Esophagus (tissue), 2 donors: ENCODE measurements around the gene SGF29. TPM values are rescaled to one million over a fixed set of nuclear protein-coding genes. Genes with fewer than 3 reads are reported as not detected.
"Not testable (repeated sequence)": the region's sequence is repeated elsewhere in the genome, so short reads cannot be mapped to it uniquely, and the experiment has no call there.

Experiments used
- H3K27ac ChIP-seq, 2 donors: one replicate each; pipeline ENCODE4 v1.5.1; 2013; ENCODE audit warnings: low read depth in 2 of 2, mild to moderate bottlenecking in 2 of 2, inconsistent platforms in 1 of 2, low read length in 1 of 2, moderate library complexity in 1 of 2
- H3K27me3 ChIP-seq, 2 donors: one replicate each; pipeline ENCODE4 v1.6.1; 2013; ENCODE audit warnings: low read length in 2 of 2, control low read depth in 1 of 2, mild to moderate bottlenecking in 1 of 2; ENCODE audit not compliant: insufficient read depth in 2 of 2, control insufficient read depth in 1 of 2
- H3K36me3 ChIP-seq, 2 donors: one replicate each; pipeline ENCODE4 v1.6.1; 2013; ENCODE audit warnings: low read length in 1 of 2; ENCODE audit not compliant: control insufficient read depth in 2 of 2, insufficient read depth in 2 of 2
- H3K4me1 ChIP-seq, 2 donors: one replicate each; pipeline ENCODE4 v1.6.1; 2013; ENCODE audit warnings: low read length in 1 of 2; ENCODE audit not compliant: control insufficient read depth in 2 of 2, insufficient read depth in 2 of 2
- H3K4me3 ChIP-seq, 2 donors: one replicate each; pipeline ENCODE4 v1.5.1; 2013; ENCODE audit warnings: low read length in 2 of 2, mild to moderate bottlenecking in 2 of 2, low read depth in 1 of 2, moderate library complexity in 1 of 2
- H3K9me3 ChIP-seq, 2 donors: one replicate each; pipeline ENCODE4 v1.6.1; 2013; ENCODE audit warnings: mild to moderate bottlenecking in 2 of 2, low read depth in 1 of 2, low read length in 1 of 2, moderate library complexity in 1 of 2; ENCODE audit not compliant: control insufficient read depth in 2 of 2, insufficient read depth in 1 of 2
- WGBS, 2 donors: extraction: QIAGEN DNeasy Blood & Tissue Kit; methylation state at CpG; one replicate each; pipeline ENCODE4 v1.1.7; 2013; 5-methylcytosine and 5-hydroxymethylcytosine counted together
- polyA plus RNA-seq, 2 donors: library from polyadenylated mRNA; stranded (reverse); fragments of 200-250 nt; gene quantifications; one replicate each; pipeline ENCODE4 v1.2.3, GENCODE V29; 2013
- donor health status: healthy with polysubstance abuse.
- donor health status: Bipolar disorder and iron deficiency.

Gene SGF29
- polyA plus RNA-seq, 2 donors: 16.3 to 17.6 TPM

DNA sequence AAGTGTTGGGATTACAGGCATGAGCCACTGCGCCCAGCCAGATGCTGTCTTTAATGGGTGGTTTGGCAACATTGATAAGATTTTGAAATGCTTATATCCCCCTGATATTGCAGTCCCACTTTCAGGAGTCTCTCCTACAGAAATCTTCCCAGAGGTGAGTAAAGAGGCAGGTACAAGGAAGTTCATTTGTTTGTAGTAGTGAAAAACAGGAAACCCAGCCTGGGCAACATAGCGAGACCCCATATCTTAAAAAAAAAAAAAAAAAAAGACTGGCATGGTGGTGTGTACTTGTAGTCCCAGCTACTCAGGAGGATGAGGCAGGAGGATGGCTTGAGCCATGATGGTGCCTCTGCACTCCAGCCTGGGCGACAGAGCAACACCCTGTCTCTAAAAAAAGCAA lies 8.7 kb upstream of the SGF29 start:
- Histone ChIP-seq H3K36me3 (no peaks in the 10 kb centered on the region), H3K27me3 (no peaks in the 10 kb centered on the region), H3K4me1 (no peaks in the 10 kb centered on the region), H3K27ac (no peak overlapping the region), H3K4me3 (no peak overlapping the region), H3K9me3 (no peaks in the 10 kb centered on the region)
- WGBS, 2 donors: 91 to 95% methylated on average over 3 of the region's 3 CpGs

GRCh38 chr16:28545964-28546363 lies 7.8 kb upstream of the SGF29 start:
- WGBS, 2 donors: 81 to 83% methylated on average over 7 of the region's 7 CpGs
- H3K27me3 ChIP-seq, H3K4me1 ChIP-seq, H3K9me3 ChIP-seq, H3K27ac ChIP-seq, H3K4me3 ChIP-seq, H3K36me3 ChIP-seq: not testable (repeated sequence)

DNA sequence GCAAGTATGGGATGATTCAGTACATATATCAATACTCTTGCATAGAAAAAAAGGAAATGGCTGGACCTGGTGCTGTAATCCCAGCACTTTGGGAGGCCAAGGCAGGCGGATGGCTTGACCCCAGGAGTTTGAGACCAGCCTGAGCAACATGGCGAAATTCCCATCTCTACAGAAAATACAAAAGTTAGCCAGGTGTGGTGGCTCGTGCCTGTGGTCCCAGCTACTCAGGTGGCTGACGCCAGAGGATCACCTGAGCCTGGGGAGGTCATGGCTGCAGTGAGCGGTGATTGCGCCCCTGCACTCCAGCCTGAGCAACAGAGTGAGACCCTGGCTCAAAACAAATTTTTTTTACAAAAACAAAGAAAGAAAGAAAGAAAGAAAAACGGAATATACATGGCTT lies 7.1 kb upstream of the SGF29 start:
- no peak overlapping the region for H3K27ac ChIP-seq
- H3K4me3 ChIP-seq: no peak overlapping the region
- H3K27me3 ChIP-seq: no peaks in the 10 kb centered on the region
- H3K4me1 ChIP-seq: no peaks in the 10 kb centered on the region
- WGBS, 2 donors: 79 to 82% methylated on average over 7 of the region's 7 CpGs
- H3K9me3 ChIP-seq: no peaks in the 10 kb centered on the region
- no peaks in the 10 kb centered on the region for H3K36me3 ChIP-seq

DNA sequence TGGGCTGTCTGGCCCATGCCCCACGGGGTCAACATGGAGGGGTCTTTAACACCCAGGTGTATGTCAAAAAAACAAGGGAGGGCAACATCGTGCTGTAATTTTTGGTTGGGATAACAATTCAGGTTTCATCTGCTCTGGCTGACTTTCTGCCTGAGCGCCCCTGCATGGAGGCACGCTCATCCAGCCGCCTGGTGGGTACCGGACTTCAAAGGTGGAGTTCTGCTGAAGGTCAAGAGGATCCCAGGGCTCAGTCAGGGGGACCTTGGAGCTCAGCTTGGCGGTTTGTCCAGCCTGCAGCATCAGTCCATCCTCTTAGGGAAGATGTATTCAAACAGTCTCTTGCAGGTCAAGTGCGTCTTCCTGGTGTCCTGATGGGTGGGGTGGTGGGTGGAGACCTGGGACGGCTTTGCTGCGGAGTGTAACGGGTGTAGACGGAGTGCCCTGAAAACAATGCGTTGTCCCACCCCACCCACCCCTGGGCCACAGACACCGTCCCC lies 5.4 kb upstream of the SGF29 start:
- no peaks in the 10 kb centered on the region for H3K4me1 ChIP-seq
- H3K36me3 ChIP-seq: no peaks in the 10 kb centered on the region
- H3K4me3 ChIP-seq: no peak overlapping the region
- no peaks in the 10 kb centered on the region for H3K9me3 ChIP-seq
- WGBS, 2 donors: 69 to 80% methylated on average over 14 of the region's 14 CpGs
- H3K27ac ChIP-seq: no peak overlapping the region
- H3K27me3 ChIP-seq: no peaks in the 10 kb centered on the region

GRCh38 chr16:28549301-28549899 lies 4.3 kb upstream of the SGF29 start:
- WGBS, 2 donors: 38 to 47% methylated on average over 11 of the region's 11 CpGs
- H3K27me3 ChIP-seq: no peaks in the 10 kb centered on the region
- H3K4me3 ChIP-seq: no peak overlapping the region

GRCh38 chr16:28554634-28555423 lies 1.1 kb downstream of the SGF29 start:
- Histone ChIP-seq H3K27me3 (no peaks in the 10 kb centered on the region), H3K27ac (no peak overlapping the region), H3K4me1 (no peaks in the 10 kb centered on the region), H3K36me3 (peaks cover 0 to 3% of the 10 kb centered on the region in 2 donors), H3K4me3 (peak overlapping the region; percentile 30 to 54), H3K9me3 (no peaks in the 10 kb centered on the region)
- 81 to 84% methylated on average over 15 of the region's 15 CpGs for WGBS, 2 donors

More at GRCh38 chr16:28549301-28549899, 4.3 kb upstream of the SGF29 start:
- Histone ChIP-seq H3K36me3 (no peaks in the 10 kb centered on the region), H3K4me1 (no peaks in the 10 kb centered on the region), H3K27ac (no peak overlapping the region), H3K9me3 (no peaks in the 10 kb centered on the region)

GRCh38 chr16:28555561-28555960 lies 1.8 kb downstream of the SGF29 start:
- no peak overlapping the region for H3K4me3 ChIP-seq
- WGBS, 2 donors: 80 to 89% methylated on average over 2 of the region's 2 CpGs
- H3K9me3 ChIP-seq: no peaks in the 10 kb centered on the region
- H3K27me3 ChIP-seq: no peaks in the 10 kb centered on the region
- H3K4me1 ChIP-seq: no peaks in the 10 kb centered on the region
- H3K36me3 ChIP-seq: peaks cover 0 to 3% of the 10 kb centered on the region in 2 donors
- no peak overlapping the region for H3K27ac ChIP-seq

DNA sequence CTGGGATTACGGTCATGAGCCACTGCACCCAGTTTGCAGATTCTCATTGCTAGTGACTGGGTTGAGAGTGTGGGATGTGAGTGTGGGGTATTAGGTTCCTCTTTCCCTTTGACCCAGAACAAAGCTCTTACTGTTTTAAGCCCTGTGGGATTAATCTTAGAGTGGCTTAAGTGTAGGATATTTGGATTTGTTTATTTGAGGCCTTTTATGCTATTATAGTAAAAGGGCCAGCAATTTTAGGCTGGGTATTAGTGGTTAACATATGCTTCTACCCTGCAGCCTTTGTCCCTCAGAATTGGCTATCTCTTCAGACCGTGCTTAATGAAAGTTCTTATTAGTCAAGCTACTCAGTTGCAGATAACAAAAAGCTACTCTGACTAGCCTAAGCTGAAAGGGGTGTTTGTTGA lies 3.2 kb downstream of the SGF29 start:
- Histone ChIP-seq H3K27me3 (no peaks in the 10 kb centered on the region), H3K4me1 (no peaks in the 10 kb centered on the region), H3K36me3 (peaks cover 0 to 3% of the 10 kb centered on the region in 2 donors), H3K4me3 (no peak overlapping the region), H3K27ac (no peak overlapping the region), H3K9me3 (no peaks in the 10 kb centered on the region)
- 79 to 84% methylated on average over 2 of the region's 2 CpGs for WGBS, 2 donors

DNA sequence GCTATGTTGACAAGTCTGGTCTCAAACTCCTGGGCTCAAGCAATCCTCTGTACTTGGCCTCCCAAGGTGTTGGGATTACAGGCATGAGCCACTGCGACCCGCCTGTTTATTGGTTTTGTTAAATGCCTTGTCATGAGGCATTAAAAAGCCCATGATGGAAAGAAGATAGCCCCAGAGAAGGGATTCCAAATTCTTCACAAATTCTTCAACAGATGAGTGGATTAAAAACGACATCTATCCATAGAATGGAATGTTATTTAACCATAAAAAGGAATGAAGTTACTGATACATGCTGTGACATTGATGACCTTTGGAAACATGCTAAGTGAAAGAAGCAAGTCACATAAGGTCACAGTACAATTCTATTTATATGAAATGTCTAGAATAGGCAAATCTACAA lies 4.7 kb downstream of the SGF29 start:
- Histone ChIP-seq H3K4me1 (no peaks in the 10 kb centered on the region), H3K27ac (no peak overlapping the region), H3K4me3 (no peak overlapping the region), H3K36me3 (peaks cover 0 to 3% of the 10 kb centered on the region in 2 donors), H3K9me3 (no peaks in the 10 kb centered on the region), H3K27me3 (no peaks in the 10 kb centered on the region)
- WGBS, 2 donors: 78 to 93% methylated on average over 3 of the region's 3 CpGs
